PC-9 (cell line): ENCODE measurements around the gene MLIP.

Source experiments
- CTCF ChIP-seq: fragments of 200-600 bp; sonication (generic); conservative IDR thresholded peaks from 2 replicates; pipeline ENCODE4 v1.6.1; 2017; ENCODE audit warnings: mixed run types, antibody characterized with exemption, mild to moderate bottlenecking, moderate library complexity
- EZH2 ChIP-seq: fragments of 200-600 bp; sonication (generic); IDR thresholded peaks from 2 replicates; pipeline ENCODE4 v1.8.0; 2017; ENCODE audit warnings: antibody characterized with exemption, low read depth

- TF ChIP-seq CTCF = no peak
- TF ChIP-seq EZH2 = no peak
Measured at GRCh38 chr6:54106727-54107126, 4.5 kb upstream of the MLIP start.
